HG03460 (cell line): ENCODE measurements around the gene MTIF2.
"Not testable (repeated sequence)": the region's sequence is repeated elsewhere in the genome, so short reads cannot be mapped to it uniquely, and the experiment has no call there.

ENCODE experiments used
- ATAC-seq: cut with Tn5 transposase; IDR thresholded peaks from one replicate; pipeline ENCODE4 v1.9.1; 2021; ENCODE audit not compliant: unreplicated experiment

MTIF2 gene

DNA sequence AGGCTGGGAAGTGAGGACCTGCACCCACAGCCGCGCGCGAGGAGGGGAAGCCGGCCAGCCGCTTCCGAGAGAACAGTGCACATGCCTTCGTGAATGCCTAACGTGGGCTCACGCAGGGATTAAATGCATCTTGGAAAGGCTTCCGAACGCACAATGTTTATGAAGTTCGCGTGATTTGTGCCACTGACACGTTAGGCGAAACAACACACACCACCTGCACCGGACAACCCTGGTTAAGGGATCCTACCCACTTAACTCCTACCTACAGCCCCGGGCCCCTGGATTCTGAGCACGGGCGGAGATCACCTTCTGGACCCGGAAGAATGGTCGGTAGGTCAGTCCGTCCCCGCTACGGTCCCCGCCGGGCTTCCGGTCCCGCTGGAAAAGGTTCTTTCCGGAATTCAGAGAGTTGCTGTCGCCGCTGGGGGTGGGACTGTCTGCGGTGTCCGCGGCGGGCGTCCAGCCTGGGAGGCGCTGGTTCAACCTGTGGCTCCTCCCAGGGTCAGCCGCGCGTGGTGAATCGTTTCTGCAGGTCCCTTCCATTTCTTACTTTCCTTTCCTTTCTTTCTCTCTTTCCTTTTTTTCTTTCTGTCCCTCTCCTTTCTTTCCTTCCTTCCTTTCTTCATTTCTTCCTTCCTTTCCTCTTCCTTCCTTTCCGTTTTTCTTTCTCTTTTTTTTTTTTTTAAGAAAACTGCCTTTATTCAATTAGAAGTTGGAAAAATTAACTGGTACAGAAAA lies at the start of gene MTIF2:
Gene MTIF2 (minus strand): TSS at position 325 of the 738 bp plus-strand sequence. CDS start 5,373 bp downstream, outside the sequence.
- peak; percentile 96 for ATAC-seq

DNA sequence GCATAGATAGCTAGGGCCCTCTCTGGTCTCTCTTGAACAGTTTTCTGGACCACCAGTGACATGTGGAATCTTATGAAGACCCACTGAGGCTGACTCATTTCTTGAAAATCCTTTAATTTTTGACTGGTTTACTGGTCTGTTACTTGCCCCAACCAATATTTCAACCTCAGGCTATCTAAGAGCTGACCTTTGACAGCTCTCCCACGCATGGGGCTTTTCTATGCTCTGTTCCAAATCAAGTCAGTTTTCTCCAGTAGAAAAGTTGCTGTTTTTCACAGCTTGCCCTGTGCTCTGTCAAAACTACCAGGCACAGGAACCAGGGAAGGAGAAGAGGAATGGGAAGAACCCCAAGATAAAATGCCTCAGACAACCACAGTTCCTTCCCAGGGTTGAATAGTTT lies 46.0 kb upstream of the MTIF2 start:
- ATAC-seq = no peak

DNA sequence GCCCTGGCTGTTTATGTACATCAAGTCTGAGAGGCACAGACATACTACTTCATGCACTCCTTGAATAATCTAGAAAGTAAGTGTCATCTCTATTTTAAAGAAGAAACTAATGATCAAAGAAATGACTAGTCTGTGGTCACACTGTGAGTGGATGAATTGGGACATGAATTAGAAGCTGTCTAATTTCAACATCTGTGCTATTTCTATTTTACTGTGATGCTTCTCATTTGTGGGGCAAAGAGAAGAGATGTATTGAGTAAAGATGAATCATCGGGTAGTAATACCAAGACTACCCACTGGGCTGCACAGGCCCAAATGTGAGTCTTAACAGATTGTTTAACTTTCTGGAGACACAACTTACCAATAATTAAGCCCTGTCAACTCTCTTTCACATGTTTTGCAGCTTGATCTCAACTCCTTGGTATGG lies 42.4 kb upstream of the MTIF2 start:
- ATAC-seq = peak; percentile 94

DNA sequence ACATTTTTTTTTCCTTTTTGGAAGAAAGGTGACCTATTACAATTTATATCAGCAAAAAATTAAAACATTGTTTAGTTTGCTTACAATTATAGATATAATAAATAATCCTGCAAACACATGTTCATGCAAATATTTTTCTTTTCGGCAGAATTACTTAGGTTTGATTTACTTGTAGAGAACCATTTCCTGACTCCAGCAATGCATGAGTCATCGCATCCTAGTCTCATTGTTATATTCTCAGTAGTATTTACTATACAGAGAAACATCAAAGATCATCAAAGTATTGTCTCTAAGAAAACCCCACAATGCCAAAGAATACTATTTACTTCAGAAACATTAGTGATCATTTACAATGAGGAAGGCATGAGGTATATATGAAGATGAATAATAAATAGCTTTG lies 40.4 kb upstream of the MTIF2 start:
- ATAC-seq = no peak

DNA sequence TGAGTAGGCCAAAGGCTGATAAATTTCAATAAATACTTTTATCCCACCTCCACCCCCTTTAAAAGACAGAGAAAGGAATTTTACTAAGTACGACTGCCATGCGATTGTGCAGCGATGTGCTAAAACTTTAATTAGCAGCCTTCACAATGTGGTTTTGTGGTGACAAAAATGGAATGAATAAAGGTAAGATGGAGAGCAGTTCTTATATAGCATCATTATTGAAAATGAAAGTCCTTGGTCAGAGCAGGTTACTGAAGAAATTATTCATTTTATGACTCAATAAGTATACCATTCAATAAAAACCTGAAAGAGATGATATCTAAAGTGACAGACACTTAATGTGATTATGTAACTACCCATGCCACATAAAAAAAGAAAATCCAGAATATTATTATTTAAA lies 33.2 kb upstream of the MTIF2 start:
- ATAC-seq = peak; percentile 79

- ATAC-seq = peak; percentile 49
Measured at GRCh38 chr2:55301277-55301676, 32.2 kb upstream of the MTIF2 start.

- ATAC-seq = no peak
Measured at GRCh38 chr2:55296393-55296792, 27.4 kb upstream of the MTIF2 start.

- ATAC-seq = no peak
Measured at GRCh38 chr2:55283083-55283482, 14.1 kb upstream of the MTIF2 start.

GRCh38 chr2:55282110-55282917 lies 13.3 kb upstream of the MTIF2 start:
- peak; percentile 99 for ATAC-seq

DNA sequence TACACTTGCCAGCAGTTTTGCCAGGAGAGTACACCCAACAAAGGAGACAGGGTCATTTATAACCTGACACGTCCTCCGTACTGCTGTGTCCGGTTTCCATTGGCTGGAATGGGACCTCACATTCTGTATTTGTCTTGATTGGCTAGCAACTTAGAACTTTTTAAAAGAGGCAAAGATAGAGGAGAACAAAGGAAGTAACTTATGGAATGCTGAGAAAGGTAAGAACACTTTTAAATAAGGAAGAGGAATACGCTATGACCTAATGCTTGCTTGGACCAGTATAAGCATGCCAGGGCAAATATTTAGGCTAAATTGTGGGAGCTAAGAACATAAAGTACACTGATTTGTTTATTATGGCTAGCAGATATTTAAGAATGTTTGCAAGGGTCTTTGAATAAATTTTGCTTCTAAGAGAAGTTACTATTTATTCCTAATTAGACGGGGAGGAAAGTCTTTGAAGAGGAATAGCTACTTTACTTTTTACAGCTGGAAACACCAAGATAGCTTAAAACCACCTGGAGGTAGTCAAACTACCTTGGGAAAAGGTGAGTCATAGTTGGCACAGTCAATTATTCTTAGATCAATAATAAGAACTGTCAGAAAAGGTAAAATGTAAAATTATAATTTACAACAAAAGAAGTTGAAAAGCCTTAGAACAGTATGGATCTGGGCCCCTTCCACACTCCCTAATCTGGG lies 12.0 kb upstream of the MTIF2 start:
- not testable (repeated sequence) for ATAC-seq

DNA sequence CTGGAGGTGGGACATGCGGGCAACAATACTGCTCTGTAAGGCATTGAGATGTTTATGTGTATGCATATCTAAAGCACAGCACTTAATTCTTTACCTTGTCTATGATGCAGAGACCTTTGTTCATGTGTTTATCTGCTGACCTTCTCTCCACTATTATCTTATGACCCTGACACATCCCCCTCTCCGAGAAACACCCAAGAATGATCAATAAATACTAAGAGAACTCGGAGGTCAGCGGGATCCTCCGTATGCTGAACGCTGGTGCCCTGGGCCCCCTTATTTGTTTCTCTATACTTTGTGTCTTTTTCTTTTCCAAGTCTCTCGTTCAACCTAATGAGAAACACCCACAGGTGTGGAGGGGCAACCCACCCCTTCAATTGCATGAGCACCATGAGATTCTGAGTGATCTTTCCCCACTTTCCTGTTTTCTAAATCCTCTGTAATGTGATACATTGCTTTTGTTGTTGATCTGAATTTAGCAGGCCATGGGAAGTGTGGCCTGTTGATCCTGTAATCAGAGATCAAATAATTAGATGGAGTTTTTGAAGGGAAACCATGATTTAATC lies 10.9 kb upstream of the MTIF2 start:
- ATAC-seq = not testable (repeated sequence)

DNA sequence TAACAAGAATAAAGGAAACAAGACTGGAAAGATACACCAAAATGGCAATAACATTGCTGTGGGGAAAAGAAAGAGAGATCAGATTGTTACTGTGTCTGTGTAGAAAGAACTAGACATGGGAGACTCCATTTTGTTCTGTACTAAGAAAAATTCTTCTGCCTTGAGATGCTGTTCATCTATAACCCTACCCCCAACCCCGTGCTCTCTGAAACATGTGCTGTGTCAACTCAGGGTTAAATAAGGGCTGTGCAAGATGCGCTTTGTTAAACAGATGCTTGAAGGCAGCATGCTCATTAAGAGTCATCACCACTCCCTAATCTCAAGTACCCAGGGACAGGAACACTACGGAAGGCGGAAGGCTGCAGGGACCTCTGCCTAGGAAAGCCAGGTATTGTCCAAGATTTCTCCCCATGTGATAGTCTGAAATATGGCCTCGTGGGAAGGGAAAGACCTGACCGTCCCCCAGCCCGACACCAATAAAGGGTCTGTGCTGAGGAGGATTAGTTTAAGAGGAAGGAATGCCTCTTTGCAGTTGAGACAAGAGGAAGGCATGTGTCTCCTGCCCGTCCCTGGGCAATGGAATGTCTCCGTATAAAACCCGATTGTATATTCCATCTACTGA lies 10.3 kb upstream of the MTIF2 start:
- not testable (repeated sequence) for ATAC-seq

- ATAC-seq = no peak
Measured at GRCh38 chr2:55277310-55277709, 8.3 kb upstream of the MTIF2 start.

- ATAC-seq = not testable (repeated sequence)
Measured at GRCh38 chr2:55274346-55274745, 5.3 kb upstream of the MTIF2 start.

- ATAC-seq = no peak
Measured at GRCh38 chr2:55269645-55269990, 587 bp upstream of the MTIF2 start.

DNA sequence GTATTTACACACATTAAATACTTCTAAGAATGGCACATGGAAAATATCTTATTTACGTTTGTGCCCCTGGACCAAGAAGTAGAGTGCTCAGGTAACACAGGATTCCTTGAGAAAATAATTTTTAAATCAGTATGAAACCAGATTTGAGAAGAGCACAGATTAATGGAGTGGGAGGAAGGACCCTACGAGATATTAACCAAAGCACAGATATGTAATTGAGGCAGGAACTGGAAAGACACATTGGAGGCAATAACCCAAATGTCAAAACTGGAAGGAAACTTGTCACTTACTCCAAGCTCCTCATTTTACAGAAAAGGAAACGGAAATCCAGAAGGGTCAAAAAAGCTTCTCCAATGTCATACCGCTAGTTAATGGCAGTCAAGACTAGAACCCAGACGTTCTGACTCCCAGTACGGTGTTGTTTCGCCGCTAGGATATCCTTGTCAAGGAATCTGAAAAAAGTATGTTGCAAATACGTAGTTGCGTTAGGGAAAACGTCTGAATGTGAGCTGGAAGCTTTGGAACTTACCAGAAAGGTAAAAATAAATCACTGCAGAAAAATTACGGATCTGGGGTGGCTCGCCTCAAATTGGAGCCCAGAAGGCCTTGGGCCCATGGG lies 634 bp downstream of the MTIF2 start:
- ATAC-seq = no peak

DNA sequence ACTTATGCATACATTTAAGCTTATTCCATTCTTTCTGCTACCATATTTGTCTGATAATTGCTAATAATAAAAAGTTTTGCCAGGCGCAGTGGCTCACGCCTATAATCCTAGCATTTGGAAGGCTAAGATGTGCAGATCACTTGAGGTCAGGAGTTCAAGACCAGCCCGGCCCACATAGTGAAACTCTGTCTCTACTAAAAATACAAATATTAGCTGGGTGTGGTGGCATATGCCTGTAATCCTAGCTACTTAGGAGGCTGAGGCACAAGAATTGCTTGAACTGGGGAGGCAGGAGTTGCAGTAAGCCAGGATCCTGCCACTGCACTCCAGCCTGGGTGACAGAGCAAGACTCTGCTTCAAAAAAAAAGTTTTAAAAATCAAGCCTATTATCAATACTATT lies 9.4 kb downstream of the MTIF2 start:
- not testable (repeated sequence) for ATAC-seq

GRCh38 chr2:55252832-55253231 lies 16.2 kb downstream of the MTIF2 start:
- ATAC-seq = no peak

- no peak for ATAC-seq
Measured at GRCh38 chr2:55247025-55247424, 22.0 kb downstream of the MTIF2 start.

DNA sequence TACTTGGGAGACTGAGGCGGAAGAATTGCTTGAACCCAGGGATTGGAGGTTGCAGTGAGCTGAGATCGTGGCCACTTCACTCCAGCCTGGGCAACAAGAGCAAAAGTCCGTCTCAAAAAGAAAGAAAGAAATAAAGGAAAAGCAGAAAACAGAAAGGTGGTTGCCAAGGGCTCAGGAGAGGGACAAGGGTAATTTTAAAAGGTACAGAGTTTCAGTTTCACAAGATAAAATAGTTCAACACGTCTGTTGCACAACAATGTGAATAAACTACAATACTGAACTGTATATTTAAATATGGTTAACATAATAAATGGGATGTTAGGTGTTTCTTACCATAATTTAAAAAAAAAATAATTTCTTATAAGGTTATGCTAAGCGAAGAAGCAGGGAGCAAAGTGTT lies 23.6 kb downstream of the MTIF2 start:
- ATAC-seq = no peak
